Astrocyte of the spinal cord (primary cell): ENCODE data around the gene CHST9.

ENCODE experiments used
- DNase-seq: peaks from one replicate; pipeline ENCODE4 v3.0.0; 2011; ENCODE audit warnings: low read depth, low spot score
- H3K4me3 ChIP-seq: 2 replicates; pipeline ENCODE4 v1.5.1; 2011; ENCODE audit warnings: low read depth, mild to moderate bottlenecking, low read length, moderate library complexity
- CTCF ChIP-seq: IDR thresholded peaks from 2 replicates; pipeline ENCODE4 v1.5.1; 2012; ENCODE audit warnings: low read depth, mild to moderate bottlenecking, low read length, inconsistent platforms
- in situ Hi-C: cut with HindIII; loops from 2 replicates; pipeline ENCODE4 v1.10.0; 2017; ENCODE audit warnings: low sequenced_read_pairs

The CHST9 gene

DNA sequence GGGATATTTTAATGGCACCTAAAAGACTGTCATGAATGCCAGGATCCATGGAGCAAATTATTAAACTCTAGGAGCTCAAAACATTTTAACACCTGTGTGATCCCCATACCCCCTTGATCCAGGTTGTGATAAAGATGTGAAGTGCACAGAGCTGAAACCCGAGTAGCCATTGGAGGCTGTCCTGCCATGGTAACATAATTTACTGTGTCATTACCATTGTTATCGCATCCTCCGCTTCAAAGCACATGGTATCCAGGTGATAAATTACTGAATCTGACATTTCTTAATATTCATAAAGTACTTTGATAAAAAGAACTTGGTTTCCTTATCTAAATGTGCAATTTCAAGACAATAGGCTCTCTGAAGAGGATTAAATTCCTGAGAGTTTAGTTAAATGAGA, 109.3 kb downstream of the CHST9 start:
- in situ Hi-C loops, result no loop called here
- TF ChIP-seq CTCF, result no peak
- H3K4me3 ChIP-seq, result no peak overlapping the region
- DNase-seq, result no peak

- in situ Hi-C loops, result no loop called here
- no peak for TF ChIP-seq CTCF
- no peak overlapping the region for H3K4me3 ChIP-seq
- DNase-seq, result no peak
Measured at GRCh38 chr18:27073404-27073830, 111.7 kb downstream of the CHST9 start.

DNA sequence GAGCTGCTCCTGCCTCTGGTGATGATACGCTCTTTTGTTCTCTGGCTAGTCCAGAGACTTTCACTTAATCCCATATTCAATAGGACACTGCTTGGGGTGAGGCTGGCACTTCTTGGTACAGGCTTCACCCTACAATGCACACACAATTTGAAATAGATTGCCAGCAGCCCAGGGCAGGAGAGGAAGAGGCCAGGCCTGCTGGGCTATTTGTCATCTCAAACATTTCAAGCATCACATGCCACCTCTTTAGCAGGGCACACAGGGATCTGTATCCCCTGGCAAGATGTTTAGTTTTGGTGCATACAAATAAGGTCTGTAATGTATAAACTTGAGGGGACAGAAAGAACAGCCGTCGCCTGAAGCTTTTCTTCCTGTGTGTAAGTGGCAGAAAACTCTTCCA, 120.4 kb downstream of the CHST9 start:
- no peak for DNase-seq
- in situ Hi-C loops, result no loop called here
- TF ChIP-seq CTCF, result no peak
- H3K4me3 ChIP-seq, result no peak overlapping the region

- no peak overlapping the region for H3K4me3 ChIP-seq
- TF ChIP-seq CTCF, result no peak
- DNase-seq, result no peak
- in situ Hi-C loops, result no loop called here
Measured at GRCh38 chr18:27062802-27063201, 122.3 kb downstream of the CHST9 start.

- in situ Hi-C loops, result no loop called here
- H3K4me3 ChIP-seq, result no peak overlapping the region
- no peak for TF ChIP-seq CTCF
- no peak for DNase-seq
Measured at GRCh38 chr18:27061488-27062095, 123.5 kb downstream of the CHST9 start.

GRCh38 chr18:27057519-27058234, 127.4 kb downstream of the CHST9 start:
- in situ Hi-C loops, result no loop called here
- no peak for DNase-seq
- H3K4me3 ChIP-seq, result no peak overlapping the region
- TF ChIP-seq CTCF, result no peak
